Fibroblast of skin of back (primary cell): ENCODE data around the gene E2F1.
"Not testable (repeated sequence)": the region's sequence is repeated elsewhere in the genome, so short reads cannot be mapped to it uniquely, and the experiment has no call there.

Experiments used
- DNase-seq: peaks from one replicate; pipeline ENCODE4 v3.0.0-alpha.2; 2013

The E2F1 gene

GRCh38 chr20:33636776-33637175 is 49.4 kb downstream of the E2F1 start:
- DNase-seq, result no peak

GRCh38 chr20:33635341-33635740 is 50.8 kb downstream of the E2F1 start:
- no peak for DNase-seq

GRCh38 chr20:33631910-33632309 is 54.3 kb downstream of the E2F1 start:
- DNase-seq, result not testable (repeated sequence)

GRCh38 chr20:33630507-33630906 is 55.7 kb downstream of the E2F1 start:
- DNase-seq, result no peak

GRCh38 chr20:33629979-33630378 is 56.2 kb downstream of the E2F1 start:
- DNase-seq, result no peak

- DNase-seq, result no peak
Observed at GRCh38 chr20:33629533-33629932, 56.7 kb downstream of the E2F1 start.

- DNase-seq, result no peak
Observed at GRCh38 chr20:33627577-33628216, 58.5 kb downstream of the E2F1 start.

GRCh38 chr20:33626190-33626589 is 60.0 kb downstream of the E2F1 start:
- DNase-seq, result no peak
